ENCODE results near the gene PNMA6F.
"Not testable (repeated sequence)": the region's sequence is repeated elsewhere in the genome, so short reads cannot be mapped to it uniquely, and the experiment has no call there.

PNMA6F gene

DNA sequence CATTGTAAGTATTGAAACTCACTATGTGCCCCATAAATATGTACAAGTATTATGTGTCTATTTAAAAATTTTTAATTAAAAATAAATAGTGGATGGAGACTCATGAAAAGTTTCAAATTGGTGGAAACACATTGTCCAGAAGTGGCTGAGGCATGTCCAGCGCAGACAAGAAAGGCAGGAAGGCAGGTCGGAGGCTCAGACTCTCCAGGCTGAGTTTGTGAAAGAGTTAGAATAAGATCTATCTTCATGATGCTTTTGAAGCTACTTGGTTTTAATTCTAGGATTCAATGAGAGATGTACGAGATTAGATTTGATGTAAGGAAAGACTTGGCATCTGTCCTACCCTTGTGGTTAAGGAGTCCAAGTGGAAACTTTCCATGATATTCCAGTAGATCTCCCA, 19.8 kb downstream of the PNMA6F start:
- no peak for DNase-seq

DNA sequence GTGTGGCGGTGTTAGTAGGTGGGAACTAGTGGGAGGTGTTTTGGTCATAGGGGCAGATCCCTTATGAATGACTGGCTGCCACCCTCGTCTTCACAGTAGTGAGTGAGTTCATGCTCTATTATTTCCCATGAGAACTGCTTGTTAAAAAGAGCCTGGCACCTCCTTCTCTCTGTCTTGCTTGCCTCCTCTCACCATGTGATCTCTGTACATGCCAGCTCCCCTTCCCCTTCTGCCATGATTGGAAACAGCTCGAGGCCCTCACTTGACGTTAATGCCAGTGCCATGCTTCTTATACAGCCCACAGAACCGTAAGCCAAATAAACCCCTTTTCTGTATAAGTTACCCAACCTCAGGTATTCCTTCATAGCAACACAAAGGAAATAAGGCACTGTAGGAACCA, 21.7 kb downstream of the PNMA6F start:
- DNase-seq: no peak

- no peak for DNase-seq
Measured at GRCh38 chrX:153297376-153297775, 24.2 kb downstream of the PNMA6F start.

GRCh38 chrX:153293485-153294071, 28.0 kb downstream of the PNMA6F start:
- DNase-seq: not testable (repeated sequence)

GRCh38 chrX:153288807-153289206, 32.8 kb downstream of the PNMA6F start:
- not testable (repeated sequence) for DNase-seq

DNA sequence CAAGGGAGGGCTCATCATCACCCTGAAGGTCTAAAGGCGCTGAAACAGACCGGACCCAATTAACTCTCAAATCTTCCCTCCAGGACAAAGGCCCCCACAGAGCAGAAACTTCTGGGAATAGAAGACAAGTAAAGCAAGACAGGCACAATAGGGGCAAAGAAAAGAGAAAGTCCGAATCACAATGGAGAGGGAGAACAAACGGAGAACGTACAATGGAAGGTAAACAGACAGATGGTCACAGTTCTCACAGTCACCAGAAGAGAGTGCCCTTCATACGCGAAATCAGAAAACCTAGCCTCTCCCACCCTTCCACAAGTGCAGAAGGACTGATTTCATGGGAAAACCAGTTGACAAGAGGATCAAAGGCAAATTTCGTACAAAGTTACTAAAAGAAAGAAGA, 35.9 kb downstream of the PNMA6F start:
- not testable (repeated sequence) for DNase-seq

DNA sequence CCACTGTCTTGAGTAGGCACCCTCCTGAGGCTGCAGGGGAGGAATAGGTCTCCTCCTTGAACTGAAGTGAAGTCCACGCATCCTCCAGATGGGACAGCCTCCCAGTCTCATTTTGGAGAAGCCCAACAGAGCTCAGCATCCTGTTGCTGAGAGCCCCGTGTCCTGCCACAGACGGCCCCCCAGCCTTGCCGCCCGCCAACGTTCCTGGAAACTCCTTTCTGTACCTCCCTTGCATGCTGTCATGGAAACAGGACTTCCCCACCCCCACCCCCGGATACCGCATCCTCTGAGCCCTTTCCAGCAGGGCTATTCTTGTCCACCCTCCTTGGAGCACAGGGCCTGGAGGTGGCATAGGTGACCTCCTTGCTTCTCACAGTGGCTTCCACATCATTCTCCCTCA, 37.6 kb downstream of the PNMA6F start:
- DNase-seq: not testable (repeated sequence)

DNA sequence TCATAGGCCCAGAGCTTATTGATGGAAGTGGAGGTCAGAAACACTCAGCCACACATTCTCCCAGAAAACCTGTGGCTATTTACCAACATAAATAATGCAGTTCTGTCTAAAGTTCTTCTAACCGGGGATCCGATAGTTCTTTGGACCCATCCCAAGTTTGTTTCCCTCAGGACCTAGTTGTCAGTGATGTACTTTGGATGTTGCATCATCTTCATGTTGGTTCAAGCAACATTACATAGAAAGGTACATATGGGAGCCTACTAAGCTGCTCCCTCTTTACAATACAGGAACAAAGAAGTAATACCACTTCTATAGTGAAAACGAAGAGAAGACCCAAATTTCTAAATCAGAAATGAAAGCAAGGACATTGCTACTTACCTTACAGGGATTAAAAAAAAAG, 39.8 kb downstream of the PNMA6F start:
- DNase-seq: not testable (repeated sequence)

DNA sequence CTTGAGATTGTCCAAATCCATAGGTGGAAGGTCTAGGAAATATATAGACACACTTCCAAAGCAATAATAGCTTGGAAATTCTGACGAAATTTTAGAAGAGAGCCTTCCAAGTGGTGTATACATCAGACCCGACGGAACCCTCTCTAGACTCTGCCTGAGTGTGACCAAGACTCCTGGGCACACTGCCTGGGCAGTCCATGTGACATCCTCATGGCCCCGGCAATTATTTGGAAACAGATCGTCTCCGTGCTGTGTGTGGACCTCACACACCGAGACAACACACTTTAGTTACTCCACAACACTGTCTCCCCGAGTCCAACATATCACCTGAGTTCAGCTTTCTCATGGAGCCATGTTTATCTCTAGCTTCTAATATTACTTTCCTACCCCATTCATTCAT, 42.3 kb downstream of the PNMA6F start:
- DNase-seq: not testable (repeated sequence)

GRCh38 chrX:153276049-153276448, 45.5 kb downstream of the PNMA6F start:
- not testable (repeated sequence) for DNase-seq

DNA sequence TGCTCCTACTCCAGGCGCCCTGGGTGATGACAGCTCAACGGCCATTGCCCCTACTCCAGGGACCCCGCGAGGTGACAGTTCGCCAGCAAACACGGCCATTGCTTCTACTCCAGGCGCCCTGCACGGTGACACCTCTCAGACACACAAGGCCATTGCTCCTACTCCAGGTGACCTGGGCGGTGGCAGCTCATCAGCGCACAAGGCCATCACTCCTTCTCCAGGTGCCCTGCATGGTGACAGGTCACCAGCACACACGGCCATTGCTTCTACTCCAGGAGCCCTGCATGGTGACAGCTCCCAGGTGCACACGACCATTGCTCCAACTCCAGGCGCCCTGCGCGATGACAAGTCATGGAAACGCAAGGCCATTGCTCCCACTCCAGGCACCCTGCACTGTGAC, 46.1 kb downstream of the PNMA6F start:
- not testable (repeated sequence) for DNase-seq

DNA sequence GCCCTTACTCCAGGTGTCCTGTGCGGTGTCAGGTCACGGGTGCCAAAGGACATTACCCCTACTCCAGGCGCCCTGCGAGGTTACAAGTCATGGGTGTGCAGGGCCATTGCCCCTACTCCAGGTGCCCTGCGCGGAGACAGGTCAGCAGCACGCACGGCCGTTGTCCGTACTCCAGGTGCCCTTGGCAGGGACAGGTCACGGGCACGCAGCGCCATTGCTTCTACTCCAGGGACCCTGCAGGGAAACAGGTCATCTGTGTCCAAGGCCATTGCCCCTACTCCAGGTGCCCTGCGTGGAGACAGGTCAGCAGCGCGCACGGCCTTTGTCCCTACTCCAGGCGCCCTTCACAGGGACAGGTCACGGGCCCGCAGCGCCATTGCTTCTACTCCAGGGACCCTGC, 49.0 kb downstream of the PNMA6F start:
- DNase-seq: not testable (repeated sequence)

GRCh38 chrX:153272070-153272469, 49.5 kb downstream of the PNMA6F start:
- not testable (repeated sequence) for DNase-seq
